CD4-positive, alpha-beta T cell treated with Interleukin-17A for 4 hours (primary cell): ENCODE data around the gene B9D1.

ENCODE experiments used
- DNase-seq: peaks from one replicate; pipeline ENCODE4 v3.0.0-alpha.2; 2020; ENCODE audit warnings: mixed read lengths

The B9D1 gene

GRCh38 chr17:19375732-19376131 lies 13.2 kb upstream of the B9D1 start:
- no peak for DNase-seq

DNA sequence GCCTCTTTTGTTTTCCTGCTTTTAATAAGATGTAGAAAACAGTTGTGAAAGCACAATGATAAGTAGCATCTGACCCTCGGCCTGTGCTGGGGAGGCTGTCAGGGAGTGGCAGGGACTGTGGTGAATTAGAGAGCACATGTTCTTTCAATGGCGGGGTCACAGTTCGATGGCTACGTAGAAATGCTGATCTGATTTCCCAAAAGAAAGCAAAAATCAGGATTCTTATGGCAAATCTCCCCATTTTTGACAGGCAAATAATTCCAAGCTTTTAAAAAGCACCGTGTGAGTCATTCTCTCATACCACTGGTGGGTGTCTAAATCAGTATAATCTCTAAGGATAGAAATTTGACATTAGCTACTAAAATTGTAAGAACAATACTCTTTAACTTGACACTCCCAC lies 11.6 kb upstream of the B9D1 start:
- no peak for DNase-seq

DNA sequence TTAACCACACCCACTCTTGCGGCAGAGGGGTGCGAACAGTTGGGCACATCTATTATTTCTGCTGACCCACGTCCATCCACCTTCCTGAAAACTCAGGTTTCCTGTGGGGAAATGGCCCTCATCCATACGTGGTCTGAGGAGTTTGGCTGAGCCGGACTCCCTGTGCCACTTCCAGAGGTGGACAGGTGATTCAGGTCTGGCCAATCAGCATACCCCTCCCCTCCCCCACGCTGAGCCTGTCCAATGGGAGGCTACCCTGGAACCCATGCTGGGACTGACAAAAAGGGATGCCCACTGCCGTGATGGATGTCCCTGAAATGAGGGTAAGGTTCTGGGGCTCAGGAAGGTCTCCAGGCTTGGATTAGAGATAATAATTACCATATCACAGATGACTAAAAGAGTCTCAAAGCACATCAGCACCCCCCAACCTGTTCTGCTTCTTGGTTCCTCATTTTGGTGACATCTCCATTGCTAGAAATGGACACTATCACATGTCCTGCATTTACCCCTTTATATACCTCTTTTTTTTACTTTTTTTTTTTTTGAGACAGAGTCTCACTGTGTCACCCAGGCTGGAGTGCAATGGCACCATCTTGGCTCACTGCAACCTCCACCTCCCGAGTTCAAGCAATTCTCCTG lies 10.5 kb upstream of the B9D1 start:
- no peak for DNase-seq

- DNase-seq, result no peak
Measured at GRCh38 chr17:19372439-19372838, 9.9 kb upstream of the B9D1 start.

DNA sequence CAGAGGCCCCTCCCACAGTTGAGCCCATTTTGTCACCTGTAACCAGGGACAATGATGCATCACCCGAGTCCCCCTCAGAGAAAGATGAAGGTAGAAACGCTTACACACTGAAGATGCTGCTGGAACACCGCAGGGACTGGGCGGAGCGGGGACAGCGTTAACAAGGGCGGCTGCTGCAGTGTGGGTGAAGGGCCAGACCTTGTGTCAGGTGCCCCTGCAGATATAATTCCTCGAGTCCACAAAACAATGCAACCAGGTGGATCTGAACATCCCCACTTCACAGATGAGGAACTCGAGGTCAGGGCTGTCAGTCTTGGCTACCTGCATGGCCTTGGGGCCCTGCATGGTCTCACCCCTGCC lies 9.5 kb upstream of the B9D1 start:
- no peak for DNase-seq

- peak; percentile 14 for DNase-seq
Measured at GRCh38 chr17:19371259-19372010, 8.9 kb upstream of the B9D1 start.

GRCh38 chr17:19370493-19370960 lies 8.0 kb upstream of the B9D1 start:
- no peak for DNase-seq

DNA sequence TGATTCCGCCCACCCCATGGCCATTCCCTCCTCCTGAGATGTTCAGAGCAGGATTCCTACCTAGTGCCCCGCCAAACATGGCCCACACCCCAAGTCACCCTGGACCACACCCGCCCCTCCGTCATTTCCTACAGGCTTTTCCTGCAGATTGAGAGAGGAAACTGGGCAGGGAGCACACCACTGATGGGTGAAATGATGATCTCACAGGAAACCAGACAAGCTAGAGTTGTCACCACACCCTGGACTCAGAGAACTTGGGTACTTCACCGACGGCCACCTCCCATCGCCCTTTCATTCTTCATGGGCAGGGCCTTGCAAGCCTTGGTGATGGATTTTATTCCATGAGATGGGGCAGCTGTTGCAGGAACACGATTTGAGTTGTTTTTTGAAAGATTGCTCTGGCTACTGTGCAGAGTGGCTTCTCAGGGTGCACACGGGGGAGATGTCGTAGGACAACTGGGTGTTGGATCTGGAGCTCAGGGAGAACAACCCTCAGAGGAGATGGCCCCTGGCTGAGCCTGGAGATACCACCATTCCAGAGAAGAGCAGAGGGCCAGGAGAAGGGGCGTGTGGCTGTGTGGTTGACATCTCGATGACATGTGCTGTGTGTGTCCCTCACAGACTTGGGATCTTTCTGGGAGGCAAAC lies 7.4 kb upstream of the B9D1 start:
- peak; percentile 39 for DNase-seq

DNA sequence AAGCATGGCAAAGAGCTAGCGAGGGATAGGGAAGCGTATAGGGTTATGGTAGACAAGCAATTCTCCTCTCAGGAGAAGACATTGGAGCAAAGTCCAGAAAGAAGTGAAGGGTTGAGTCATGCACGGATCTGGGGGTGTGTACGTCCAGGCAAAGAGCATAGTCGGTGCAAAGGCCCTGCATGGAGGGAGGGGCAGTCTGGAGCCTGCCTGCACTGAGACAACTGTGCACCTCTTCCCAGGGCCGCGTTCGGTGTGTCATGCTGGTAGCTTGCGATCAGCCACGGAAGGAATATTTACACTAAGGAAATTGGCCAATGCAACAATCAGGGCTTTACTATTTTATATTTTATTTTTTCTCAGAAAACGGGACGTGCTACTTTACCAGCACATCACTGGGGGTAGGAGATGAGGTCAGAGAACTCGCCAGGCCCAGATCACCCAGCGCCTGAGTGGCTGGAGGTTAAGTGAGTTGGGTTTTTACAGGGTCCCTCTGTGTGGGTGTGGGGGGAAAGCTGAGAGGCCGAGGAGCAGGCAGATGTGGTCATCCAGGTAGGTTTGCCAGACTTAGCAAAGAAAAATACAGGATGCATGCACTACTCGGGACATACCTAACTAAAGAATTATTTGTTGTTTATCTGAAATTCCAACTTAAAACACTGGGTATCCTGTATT lies 6.7 kb upstream of the B9D1 start:
- DNase-seq, result no peak

- DNase-seq, result no peak
Measured at GRCh38 chr17:19368229-19368628, 5.7 kb upstream of the B9D1 start.

GRCh38 chr17:19366637-19366972 lies 4.1 kb upstream of the B9D1 start:
- DNase-seq, result no peak

DNA sequence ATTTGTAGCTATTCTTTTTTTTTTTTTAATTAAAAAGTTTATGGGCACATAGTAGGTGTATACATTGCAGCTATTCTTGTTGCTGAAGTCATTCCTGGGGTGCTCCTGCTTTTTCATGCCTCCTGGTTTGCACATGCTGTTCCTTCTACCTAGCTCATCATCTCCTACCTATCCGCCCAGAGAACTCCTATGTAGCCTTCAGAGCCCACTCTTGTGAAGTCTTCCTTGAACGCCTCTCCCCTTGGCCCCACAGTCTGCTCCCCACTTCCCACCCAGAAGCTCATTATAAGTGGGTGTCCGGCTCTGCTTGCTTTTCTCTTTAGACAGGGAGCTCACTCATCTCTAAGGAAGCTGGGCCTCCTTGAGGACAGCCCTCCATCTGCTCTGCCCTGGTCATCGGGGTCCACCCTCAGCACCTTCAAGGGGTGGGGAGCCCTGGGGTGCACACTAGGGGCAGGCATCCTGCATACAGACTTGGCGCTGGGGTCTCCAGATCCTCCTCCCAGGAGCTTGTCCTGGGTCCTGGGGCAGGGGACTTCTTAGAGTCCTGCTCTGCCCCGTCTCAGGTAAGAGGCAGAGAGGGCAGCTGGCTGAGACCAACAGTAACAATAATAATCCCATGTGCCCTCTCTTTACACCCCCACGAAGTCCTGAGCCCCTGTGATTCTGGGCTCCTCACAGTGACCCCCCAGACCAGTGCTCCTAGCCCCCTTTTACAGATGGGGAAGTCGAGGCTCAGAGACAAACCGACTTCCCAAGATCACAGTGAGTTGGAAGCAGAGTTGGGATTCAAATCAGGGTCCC lies 3.5 kb upstream of the B9D1 start:
- DNase-seq, result no peak

- DNase-seq, result no peak
Measured at GRCh38 chr17:19365499-19365817, 2.9 kb upstream of the B9D1 start.

DNA sequence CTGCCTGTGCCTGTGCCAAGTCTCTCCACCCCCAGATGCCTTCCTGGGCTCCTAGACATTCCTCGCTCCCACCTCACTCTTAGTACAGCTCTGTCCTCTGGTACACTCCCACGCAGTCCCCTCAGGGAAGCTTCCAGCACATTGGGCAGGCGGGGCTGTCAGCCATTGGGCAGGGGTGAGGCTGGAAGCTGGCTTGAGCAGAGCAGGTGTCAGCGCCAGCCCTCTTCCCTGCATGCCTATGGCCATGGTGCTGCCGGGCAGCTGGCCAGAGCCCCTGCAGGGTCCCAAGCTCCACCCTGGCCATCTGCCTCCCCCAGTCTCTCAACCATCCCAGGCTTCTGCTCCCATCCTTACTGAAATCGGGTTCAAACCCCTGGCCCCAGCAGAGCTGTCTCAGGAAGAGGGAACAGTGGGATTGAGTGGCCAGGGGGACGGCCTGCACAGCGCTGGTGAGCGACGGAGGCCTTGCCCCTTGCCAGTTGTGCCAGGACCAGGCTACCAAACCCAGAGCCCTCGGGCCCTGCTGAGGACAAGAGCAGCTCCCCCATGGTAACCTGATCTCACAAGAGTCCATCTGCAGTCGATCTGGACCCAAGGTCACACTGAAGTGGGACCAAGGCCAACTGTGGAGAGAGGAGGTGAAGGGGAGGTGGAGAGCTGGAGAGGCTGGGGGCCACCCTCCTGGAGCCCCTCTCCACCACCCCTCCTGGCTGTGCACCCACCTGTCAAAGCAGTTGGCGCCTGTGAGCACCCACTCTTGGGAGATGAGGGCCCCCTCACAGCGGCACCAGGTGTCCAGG lies 2.4 kb upstream of the B9D1 start:
- DNase-seq, result no peak

DNA sequence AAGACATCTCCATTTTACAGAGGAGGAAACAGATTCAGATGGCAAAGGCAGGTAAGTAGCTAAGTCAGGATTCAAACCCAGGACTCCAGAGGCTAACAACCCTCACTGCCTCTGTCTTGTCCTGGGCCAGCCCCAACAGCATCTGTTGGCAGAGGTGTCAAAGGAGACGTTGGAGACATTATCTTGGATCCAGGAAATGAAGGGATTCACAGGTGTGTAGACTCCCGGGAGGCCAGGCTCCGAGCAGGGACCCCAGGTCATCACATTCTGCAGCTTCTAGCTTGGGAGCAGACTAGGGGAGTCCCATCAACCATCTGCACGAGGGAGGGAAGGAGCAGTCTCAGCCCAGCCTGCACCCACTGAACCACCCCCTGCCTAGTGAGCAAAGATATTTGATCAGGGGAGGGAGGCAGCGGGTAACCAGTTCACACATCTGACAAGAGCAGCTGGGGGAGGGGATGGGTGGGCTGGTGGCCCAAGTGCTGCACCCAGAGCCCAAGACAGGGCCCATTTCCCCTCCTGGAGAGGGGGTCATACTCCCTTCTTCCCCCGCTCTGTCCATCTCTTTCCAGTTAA lies 1.0 kb upstream of the B9D1 start:
- no peak for DNase-seq

DNA sequence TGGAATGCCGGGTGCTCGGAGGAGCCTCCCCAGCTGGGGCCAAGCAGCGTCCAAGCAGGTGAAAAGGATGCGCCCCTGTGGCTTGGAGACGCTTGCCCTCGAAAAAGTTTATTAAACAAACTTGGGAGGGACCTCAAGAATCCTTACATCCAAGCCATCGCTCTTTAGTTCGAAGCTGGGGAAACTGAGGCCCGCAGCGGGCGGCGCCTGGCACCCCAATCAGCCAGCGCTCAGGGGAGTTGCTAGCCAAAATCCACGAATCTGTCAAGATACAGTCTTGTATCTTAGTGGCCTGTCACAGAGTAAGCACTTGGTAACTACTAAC lies 553 bp upstream of the B9D1 start:
- DNase-seq, result no peak

DNA sequence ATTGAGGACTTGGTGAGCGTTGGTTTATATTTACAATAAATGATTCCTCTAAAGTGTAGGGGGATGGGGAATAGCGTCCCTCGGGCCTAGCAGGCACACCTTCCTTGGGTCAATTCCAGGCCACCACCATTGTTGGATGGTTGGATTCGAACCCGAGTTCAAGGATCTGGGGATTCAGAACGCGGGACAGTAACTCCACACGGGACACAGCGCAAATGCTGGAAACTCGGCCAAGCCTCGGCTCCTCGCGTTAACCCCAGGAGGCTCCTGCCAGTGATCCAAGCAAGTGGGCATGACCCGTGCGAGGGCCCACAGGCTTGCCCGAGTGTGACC lies 613 bp downstream of the B9D1 start:
- no peak for DNase-seq

GRCh38 chr17:19361326-19361725 lies 1.2 kb downstream of the B9D1 start:
- no peak for DNase-seq

DNA sequence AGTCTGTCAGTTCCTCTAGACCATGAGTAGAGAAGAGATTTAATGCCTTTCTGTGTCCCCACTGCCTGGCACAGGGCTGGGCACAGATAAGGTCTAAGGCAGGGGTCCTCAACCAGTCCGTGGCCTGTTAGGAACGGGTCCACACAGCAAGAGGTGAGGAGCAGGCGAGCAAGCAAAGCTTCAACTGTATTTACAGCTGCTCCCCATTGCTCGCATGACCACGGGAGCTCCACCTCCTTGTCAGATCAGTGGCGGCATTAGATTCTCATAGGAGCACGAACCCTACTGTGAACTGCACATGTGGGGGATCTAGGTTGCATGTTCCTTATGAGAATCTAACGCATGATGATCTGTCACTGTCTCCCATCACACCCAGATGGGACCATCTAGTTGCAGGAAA lies 1.8 kb downstream of the B9D1 start:
- no peak for DNase-seq

- DNase-seq, result no peak
Measured at GRCh38 chr17:19359856-19360255, 2.7 kb downstream of the B9D1 start.

DNA sequence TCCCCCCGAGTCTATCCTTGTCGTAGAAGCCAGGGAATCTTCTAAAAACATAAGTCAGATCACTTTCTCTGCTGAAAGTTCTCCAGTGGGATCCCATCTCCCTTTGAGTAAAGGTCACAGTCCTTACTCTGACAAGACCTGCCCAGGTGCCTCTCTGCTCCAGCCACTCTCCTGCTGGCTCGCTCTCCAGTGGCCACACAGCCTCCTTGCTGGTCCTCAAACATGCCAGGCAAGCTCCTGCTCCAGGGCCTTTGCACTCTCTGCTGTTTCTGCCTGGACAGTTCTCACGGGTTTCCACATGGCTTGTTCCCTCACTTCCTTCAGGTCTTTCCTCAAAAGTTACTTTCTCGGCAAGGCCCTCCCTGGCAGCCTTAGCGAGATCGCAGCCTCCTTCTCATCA lies 3.4 kb downstream of the B9D1 start:
- DNase-seq, result no peak

DNA sequence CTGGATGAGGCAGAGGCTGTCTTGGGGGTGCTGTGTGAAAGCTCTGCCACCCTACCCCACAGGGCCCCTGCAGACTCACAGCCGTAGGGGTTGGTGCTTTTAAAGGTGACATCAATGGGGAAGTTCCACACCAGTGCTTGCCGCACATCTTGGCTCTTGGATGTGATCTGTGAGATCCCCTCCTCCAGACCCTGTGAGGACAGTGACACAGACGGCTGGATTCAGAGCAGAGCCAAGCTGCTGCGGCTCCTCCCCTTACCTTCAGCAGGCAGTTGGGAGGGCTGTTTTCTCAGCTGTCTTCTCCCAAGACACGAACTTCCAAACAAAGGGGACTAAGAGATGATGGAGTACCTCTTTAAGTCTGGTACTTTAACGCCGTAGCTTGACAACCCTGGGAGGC lies 4.8 kb downstream of the B9D1 start:
- DNase-seq, result no peak
